Progenitor cell of endocrine pancreas (in vitro differentiated cells): Measurements from ENCODE around the gene PEAR1. TPM values are rescaled to one million over a fixed set of nuclear protein-coding genes. Genes with fewer than 3 reads are reported as not detected.

Experiments
- DNase-seq: peaks from one replicate; pipeline ENCODE4 v3.0.0; 2021; ENCODE audit warnings: low spot score; ENCODE audit not compliant: unreplicated experiment
- H3K27ac Mint-ChIP-seq: 2 replicates; pipeline ENCODE4 v1.8.0; 2021; ENCODE audit warnings: mild to moderate bottlenecking, moderate library complexity, mixed read lengths
- H3K27me3 Mint-ChIP-seq: 2 replicates; pipeline ENCODE4 v1.8.0; 2021; ENCODE audit warnings: mixed read lengths
- H3K36me3 Mint-ChIP-seq: 2 replicates; pipeline ENCODE4 v1.8.0; 2022; ENCODE audit warnings: mixed read lengths; ENCODE audit not compliant: insufficient read depth
- H3K4me1 Mint-ChIP-seq: 2 replicates; pipeline ENCODE4 v1.8.0; 2021; ENCODE audit warnings: low read depth, mixed read lengths
- H3K4me3 Mint-ChIP-seq: 2 replicates; pipeline ENCODE4 v1.8.0; 2021; ENCODE audit warnings: low read depth, mild to moderate bottlenecking, moderate library complexity, mixed read lengths
- H3K9me3 Mint-ChIP-seq: 2 replicates; pipeline ENCODE4 v1.8.0; 2021; ENCODE audit warnings: low read depth, mixed read lengths
- CTCF ChIP-seq: fragments of 200-600 bp; sonication (generic); IDR thresholded peaks from one replicate; pipeline ENCODE4 v1.5.0; 2021; ENCODE audit warnings: antibody characterized with exemption, mild to moderate bottlenecking; ENCODE audit not compliant: unreplicated experiment
- total RNA-seq: library from RNA; stranded (reverse); gene quantifications from 2 replicates; pipeline ENCODE4 v1.2.1, GENCODE V29; 2021

Gene PEAR1
- total RNA-seq, 1 donor from 2014 or later: not detected

DNA sequence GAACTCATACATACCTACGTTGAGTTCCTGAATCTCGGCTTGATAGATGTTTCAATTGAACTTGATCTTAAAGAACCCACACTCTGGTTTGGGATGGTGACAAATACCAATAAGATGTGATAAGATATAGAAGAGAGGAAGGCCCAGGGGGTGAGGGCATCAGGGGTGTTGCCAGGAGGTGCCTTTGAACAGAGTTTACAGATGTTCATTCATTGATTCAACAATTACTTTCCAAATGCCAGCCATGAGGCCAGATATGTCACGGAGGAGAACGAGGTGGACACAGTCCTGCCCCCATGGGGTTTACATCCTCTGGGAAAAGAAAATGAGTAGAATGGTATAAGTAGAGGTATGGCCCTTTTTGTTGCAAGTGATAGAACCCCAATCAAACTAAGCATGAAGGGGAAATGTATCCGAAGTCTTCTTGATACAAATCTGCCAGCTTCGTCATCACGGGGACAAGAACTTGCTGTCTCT lies 27.6 kb downstream of the PEAR1 start:
- Mint-ChIP-seq H3K36me3 (no peaks in the 10 kb centered on the region), H3K4me3 (no peak overlapping the region), H3K27me3 (peaks cover 90% of the 10 kb centered on the region), H3K27ac (no peak overlapping the region), H3K9me3 (peaks cover 3% of the 10 kb centered on the region), H3K4me1 (peaks cover 3% of the 10 kb centered on the region)
- no peak for TF ChIP-seq CTCF
- DNase-seq: no peak

DNA sequence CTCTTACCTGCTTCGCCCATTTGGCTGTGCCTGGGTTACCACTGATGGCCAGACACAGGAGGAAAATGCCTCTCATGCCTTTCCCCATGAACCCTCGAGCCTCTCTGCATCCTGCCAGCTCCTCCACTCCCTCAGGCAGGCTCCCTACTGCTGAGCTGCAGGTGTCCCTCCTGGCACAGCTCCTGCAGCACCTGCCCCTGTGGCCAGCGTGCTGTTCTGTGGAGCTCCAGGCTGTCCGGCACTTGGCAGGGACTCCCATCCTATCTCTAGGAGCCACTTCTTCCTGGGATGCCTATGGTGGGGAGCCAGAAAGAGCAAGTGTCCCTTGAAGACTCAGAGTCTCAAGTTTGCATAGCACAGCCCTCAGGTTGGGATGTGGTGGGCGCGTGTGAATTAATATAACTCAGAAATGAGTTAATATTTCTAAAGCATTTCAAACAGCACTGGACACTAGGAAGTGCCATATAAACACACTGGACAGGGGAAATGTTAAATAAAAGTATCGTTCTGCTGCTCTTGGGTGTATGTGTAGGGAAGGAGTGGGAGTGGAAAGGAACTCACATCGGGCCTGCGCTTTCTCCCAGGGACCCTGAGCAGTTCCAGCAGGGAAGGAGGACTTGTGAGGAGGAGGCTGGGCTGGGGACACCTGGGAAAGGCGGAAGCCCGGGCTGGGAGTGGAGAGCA lies 29.6 kb downstream of the PEAR1 start:
- Mint-ChIP-seq H3K4me3 (peak overlapping the region; percentile 27), H3K27ac (no peak overlapping the region), H3K27me3 (peaks cover 96% of the 10 kb centered on the region), H3K4me1 (peaks cover 8% of the 10 kb centered on the region), H3K36me3 (no peaks in the 10 kb centered on the region), H3K9me3 (peaks cover 3% of the 10 kb centered on the region)
- DNase-seq: no peak
- no peak for TF ChIP-seq CTCF

GRCh38 chr1:156923670-156924477 lies 30.4 kb downstream of the PEAR1 start:
- Mint-ChIP-seq H3K4me1 (peaks cover 8% of the 10 kb centered on the region), H3K27me3 (peaks cover 96% of the 10 kb centered on the region), H3K36me3 (no peaks in the 10 kb centered on the region), H3K4me3 (no peak overlapping the region), H3K9me3 (no peaks in the 10 kb centered on the region), H3K27ac (no peak overlapping the region)
- TF ChIP-seq CTCF: no peak
- no peak for DNase-seq

GRCh38 chr1:156924478-156925153 lies 31.1 kb downstream of the PEAR1 start:
- Mint-ChIP-seq H3K27ac (no peak overlapping the region), H3K36me3 (no peaks in the 10 kb centered on the region), H3K4me3 (no peak overlapping the region), H3K27me3 (peaks cover 98% of the 10 kb centered on the region), H3K4me1 (peaks cover 8% of the 10 kb centered on the region), H3K9me3 (no peaks in the 10 kb centered on the region)
- TF ChIP-seq CTCF: no peak
- no peak for DNase-seq
